ENCODE results near the gene LZTS2.

LZTS2 gene

DNA sequence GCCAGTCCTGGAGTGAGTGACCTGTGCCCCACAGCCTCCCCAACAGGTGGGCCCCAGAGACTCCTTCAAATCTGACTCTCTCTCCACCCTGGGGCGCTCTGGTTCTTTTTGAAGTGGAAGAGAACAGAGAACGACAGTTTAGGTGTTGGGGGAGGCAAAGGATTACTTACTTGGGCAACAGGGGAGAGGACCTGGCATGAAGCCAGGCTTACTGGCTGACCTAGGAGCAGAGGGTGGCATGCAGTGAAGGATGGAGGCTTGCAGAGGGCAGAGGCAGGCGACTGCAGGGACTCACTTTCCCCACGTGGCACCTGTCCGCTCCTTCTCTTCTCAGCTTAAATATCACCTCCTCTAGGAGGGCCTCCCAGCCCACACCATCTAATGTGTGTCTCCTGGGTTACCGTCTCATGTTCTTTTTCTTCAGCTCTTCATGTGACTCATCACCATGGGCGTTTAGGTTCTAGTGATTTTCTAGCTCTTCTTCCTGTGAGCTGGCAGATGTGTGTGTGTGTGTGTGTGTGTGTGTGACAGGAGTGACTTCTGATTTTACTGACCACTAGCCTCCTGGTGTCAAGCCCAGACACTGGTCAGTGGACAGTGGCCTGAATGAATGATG, 15.5 kb downstream of the LZTS2 start:
- DNase-seq: no peak

DNA sequence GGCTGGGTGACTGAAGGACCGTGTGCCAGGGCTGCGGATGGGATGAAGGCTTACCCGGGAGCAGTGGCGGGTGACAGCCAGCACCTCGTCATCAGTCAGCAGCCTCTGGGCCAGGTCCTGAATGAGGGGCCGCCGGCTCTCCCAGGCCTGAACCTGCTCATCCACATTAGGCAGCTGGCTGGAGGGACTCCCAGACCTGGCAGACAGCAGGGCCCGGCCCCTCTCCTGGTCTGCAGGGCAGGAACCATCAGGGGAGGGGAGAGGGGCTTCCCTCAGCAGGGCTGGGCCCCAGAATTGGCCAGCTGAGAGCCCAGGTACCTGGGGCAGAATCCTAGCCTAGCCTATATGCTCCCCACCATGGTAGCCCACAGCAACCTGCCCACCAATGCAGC, 16.0 kb downstream of the LZTS2 start:
- DNase-seq: no peak

- no peak for DNase-seq
Observed at GRCh38 chr10:101016814-101017213, 17.2 kb downstream of the LZTS2 start.

GRCh38 chr10:101018118-101018599, 18.6 kb downstream of the LZTS2 start:
- no peak for DNase-seq

DNA sequence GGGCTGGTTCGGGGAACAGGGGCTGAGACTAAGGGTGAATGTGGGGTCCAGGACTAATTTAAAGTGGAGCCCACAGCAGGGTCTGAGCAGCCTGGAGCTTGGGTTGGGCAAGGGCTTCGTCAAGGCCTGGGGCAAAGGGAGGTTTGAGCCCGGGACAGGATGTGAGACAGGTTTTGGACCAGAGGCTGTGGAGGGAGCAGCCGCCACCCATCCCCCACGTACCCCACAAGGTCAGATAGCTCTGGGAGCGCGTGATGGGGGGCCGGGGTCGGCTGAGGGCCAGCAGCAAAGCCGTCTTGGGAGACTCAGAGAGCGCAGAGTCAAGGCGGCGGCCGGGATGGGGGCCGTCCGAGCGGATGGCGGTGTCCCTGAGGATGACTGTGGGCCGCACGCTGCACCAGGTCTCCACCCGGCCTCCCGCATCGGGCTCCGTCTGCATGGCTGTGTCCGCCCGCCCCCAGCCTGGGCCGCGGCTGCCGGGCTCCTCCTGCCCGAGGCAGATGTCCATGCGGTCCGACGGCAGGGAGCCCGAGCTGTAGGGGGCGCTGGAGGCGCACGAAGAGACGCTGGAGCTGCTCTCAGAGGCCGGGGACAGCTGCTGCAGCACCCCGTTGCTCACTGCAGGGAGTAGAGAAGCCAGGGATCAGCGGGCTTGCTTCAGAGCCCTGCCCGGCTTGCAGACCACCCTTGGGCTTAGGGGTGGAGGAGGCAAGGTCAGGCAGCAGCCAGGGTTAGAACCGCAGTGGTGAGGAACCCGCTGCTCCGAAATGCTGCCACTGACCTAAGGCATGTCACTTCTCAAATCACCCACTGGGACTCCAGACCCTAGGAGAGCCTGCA, 19.2 kb downstream of the LZTS2 start:
- peak; percentile 72 for DNase-seq

DNA sequence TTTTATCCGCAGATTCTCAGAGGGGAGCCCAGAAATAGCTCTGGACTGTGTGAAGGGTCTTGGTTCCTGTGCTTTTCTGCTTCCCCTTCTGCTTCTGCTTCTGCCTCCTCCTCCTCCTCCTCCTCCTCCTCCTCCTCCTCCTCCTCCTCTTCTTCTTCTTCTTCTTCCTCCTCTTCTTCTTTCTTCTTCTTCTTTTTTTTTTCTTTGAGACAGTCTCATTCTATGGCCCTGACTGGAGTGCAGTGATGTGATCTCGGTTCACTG, 19.8 kb downstream of the LZTS2 start:
- no peak for DNase-seq

DNA sequence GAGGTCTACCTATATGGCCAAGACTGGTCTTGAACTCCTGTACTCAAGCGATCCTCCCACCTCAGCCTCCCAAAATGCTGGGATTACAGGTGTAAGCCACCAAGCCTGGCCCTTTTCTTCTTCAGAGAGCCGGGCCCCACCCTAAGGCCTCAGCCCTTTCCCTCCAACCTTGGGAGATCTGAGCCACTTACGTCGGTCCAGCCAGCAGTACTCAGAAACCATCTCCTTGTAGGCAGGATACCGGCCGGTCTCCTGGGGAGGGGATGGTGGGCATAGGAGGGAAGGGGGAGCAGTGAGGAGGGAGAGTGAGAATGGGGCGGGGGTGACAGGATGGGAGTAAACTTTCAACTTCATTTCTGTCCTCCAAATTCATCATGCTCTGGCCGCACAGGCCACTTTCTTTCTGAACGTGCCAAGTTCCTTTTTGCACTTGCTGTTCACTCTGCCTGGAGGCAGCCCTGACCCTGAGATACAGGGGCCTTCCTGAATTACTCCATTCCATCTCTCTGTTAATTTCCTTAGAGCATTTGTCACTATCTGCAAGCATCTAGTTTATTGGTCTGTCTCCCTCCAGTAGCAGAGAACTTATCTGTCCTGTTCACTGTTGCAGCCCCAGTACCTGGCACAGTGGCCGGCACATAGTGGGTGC, 20.9 kb downstream of the LZTS2 start:
- DNase-seq: no peak

DNA sequence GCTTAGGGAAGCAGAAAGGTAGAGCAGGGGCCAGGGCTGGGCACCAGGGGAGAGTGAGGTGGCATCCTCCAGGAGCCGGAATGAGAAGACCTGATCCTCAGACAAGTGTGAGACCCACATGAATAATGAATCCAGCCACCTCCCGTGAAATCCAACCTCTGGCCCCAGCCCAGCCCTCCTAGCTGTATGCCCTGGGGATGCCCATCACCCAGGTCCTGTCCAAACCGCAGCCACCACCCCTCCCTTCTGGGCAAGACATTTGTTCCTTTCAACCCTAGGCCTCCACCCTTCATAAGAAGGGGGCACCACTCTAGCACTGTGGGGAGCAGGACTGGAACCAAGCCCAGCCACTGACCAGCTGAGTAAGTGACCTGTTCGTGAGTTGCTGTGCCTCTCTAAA, 21.6 kb downstream of the LZTS2 start:
- DNase-seq: no peak

DNA sequence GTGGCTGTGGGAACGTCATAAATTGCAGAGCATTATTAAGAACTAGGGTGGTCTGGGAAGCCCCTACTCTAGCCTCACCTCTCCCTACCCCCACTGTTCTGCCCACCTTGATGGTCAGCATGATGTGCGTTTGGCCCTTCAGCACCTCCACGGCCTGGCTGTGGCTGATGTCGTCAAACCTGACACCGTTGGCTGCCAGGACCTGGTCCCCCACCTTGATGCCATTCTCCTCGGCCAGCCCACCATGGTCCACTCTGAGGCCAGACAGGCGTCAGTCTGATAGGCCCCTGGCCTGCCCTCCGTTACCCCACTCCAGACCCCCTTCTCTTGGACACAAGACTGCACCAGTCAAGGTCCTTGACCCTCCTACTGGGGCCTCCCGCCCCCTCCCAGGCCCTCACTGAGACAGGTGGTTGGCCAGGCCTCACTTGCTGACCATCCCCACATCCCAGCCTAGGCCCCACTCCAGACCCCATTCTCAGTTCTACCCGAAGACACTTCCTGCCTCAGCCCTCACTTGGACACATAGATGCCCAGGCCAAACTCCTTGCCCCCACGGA, 22.2 kb downstream of the LZTS2 start:
- DNase-seq: no peak

GRCh38 chr10:101022967-101023705, 23.5 kb downstream of the LZTS2 start:
- no peak for DNase-seq

DNA sequence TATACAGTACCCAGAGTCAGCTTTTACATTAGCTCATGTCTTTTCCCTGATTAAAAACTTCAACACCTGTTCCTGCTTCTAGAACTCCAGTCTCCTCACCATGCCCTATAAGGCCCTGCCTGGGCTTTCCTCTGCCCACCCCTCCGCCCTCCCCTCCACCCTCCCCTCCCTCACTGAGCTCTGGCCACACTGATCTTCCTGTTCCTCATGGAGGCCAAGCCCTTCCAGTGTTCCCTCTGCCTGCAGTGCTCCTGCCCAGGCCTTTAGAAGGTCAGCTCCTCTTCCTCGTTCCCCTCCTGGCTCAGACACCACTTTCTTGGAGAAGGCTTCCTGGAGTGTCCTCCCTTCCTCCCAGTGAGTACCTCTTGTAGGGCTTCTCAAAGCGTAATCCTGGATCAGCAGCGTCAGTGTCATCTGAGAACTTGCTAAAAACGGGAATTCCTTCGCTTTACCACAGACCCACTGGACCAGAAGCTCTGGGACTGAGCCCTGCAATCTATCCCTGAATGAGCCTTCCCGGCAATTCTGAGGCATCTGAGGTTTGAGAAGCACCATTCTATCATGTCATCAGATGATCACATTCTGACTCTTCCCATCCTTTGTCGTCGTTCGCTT, 27.6 kb downstream of the LZTS2 start:
- no peak for DNase-seq

DNA sequence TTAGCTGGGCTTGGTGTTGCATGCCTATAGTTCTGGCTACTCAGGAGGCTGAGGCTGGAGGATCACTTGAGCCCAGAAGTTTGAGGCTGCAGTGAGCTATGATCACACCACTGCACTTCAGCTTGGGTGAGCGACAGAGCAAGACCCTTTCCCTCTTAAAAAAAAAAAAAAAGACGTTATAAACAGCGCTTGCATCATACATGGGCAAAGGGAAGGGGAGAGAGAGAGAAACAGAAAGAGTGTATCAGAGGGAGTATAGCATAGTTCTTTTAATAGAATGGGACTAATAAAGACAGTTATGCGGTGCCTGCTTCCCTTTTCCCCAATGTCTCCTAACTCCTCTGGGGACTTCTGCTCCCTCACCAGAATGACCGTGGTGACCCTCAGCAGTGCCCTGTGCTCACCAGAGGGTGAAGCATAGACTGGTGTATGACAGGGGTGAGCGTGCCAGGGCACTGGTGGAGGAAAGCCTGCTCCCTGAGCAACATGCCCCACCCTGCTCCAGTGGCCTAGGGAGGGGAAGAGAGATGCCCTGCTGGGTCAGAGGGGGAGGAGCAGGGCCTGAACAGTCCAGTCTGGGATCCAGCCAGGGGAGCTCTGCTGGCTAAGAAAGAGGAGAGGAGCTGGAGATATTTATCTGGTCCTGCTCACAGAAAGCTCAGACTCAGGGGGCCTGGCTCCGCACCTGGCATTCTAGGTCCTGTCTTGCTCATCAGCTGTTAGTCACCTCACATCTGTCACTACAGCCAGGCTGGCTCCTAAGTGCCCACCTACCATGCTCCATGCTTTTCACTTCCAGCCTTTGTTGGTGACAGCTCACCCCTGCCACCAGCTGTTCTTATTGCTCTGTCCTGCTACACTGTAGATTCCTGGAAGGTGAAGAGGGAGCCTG, 29.1 kb downstream of the LZTS2 start:
- DNase-seq: no peak

DNA sequence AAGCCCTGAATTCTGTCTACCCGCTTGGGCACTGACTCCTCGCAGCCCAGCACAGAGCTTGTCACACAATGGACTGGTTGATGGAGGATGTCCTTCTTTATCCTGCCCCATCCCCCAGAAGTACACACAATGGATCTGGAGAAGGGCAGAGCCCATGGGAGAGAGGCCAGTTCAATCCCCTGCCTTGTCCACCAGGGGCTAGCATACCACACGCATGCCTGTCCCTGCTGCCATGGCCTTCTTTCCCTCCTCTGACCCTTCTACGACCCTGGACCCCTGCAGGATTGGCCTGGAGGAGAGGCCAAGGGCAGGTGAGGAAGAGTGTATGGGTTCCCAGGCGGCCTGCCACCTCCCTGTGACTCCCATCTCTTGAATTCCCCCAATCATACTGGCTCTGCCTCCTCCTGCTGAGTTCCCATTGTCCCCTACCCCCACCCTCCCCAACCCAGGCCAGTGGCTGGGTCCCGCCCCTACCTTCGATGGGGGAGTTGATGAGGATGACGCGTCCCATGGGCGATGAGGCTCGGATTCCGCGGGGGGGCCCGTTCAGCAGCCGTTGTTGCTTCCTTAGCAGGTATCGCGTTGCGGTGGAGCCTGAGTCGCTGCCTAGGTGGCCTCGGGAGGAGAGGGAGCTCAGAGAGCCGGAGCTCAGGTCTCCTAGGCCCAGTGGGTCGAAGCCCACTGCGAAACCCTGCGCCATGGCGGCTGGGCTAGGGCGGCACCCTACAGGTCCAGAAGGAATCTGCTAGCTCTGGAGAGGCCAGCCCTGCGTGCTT, 30.1 kb downstream of the LZTS2 start:
- DNase-seq: no peak

- no peak for DNase-seq
Observed at GRCh38 chr10:101030496-101031127, 31.0 kb downstream of the LZTS2 start.

- peak; percentile 77 for DNase-seq
Observed at GRCh38 chr10:101031128-101031795, 31.7 kb downstream of the LZTS2 start, which contains the start of the genes PDZD7 and SFXN3. TSS of gene PDZD7 (minus strand) at chr10:101031129. CDS start at chr10:101030219, 910 bp downstream. TSS of gene SFXN3 (plus strand) at chr10:101031234. CDS start at chr10:101034695, 3,461 bp downstream.

DNA sequence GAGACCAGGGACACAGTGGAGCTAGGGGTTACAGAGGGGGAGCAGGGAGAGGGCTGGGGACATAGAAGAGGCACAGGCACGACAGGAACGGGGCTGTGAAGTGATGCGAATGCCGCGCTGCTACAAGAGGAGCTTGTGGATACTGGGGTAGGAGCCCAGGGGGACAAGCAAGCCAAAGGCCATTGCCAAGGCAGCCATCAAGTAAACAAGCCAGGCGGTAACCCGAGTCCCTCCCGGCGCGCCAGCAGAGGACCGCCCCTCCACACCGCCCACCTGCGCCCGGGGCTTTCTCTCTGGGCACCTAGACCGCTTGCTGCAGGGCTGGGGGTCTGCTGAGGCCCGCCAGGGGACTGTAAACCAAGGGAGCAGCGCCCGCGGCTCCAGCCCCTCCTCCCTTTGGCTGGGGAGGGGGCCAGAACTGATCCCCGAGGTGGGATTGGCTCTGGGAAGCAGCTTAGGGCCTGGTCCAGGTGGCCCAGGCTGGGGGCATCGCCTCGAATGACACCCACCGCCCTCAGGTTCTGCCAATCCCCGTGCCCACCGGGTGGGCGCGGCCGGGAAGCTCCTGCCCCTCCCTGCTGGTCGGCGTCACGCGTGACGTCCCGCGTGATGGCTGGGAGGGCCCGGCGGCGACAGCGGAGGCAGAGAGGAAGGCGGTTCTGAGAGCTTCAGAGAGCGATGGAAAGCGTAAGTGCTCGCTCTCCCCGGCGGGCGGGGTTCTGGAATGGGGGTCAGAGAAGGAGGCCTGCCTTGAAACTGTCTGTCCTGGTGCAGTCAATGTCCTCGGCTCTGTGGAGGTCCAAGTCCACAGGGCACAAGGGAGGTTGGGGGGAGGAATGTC, 32.4 kb downstream of the LZTS2 start:
- DNase-seq: peak; percentile 18

DNA sequence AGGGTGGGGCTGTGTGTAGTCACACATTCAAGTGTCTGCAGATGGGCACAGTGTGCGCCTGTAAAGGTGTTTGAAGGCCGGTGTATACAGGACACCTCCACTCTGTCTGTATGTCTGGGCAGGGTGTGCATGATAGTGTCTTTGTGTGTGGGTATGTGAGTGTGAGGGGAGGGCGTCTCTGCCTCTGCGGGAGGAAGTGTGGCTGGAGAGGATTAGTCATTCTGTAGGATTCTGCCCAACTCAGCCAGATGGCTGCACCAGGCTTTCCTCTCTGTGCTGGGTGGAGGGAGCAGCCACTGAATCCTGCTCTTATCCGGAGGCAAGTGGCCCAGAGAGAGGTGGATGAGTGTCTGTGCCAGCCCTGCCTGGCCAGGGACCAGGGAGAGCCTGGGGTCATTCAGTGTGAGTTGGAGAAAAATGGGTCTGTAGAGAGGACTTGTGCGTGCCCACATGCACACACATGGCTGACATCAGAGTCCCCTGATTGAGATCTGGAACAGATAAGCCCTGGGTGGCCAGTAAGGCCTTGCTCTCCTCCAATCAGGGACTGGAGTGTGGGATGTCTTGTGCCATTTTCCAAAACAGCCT, 33.1 kb downstream of the LZTS2 start:
- DNase-seq: peak; percentile 65

DNA sequence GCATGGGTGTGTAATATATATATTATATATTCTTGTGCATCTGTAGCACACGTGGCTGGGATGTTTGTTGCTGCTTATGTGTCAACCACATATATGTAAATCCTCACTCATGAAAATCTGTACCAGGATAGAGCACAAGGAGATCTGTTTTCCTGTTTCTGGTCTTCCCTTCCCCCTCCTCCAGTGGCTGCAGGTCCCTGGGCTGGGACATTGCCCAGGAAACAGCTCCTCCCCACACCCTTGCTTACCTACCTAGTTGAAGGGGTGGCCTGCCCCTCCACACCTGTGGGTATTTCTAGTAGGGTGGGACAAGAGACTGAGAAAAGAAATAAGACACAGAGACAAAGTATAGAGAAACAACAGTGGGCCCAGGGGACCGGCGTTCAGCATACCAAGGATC, 33.7 kb downstream of the LZTS2 start:
- no peak for DNase-seq

Data from NCI-H1694 (cell line).